Cardiac muscle cell (in vitro differentiated cells and primary cell): ENCODE data around the gene APOL4. TPM values are rescaled to one million over a fixed set of nuclear protein-coding genes. Genes with fewer than 3 reads are reported as not detected.
"Not testable (repeated sequence)": the region's sequence is repeated elsewhere in the genome, so short reads cannot be mapped to it uniquely, and the experiment has no call there.

ENCODE experiments used
- DNase-seq, 2 donors: peaks; one replicate each; pipeline versions ENCODE4 v3.0.0 to v3.0.0-alpha.2; 2010 to 2017; ENCODE audit warnings: low read depth in 1 of 2, low spot score in 1 of 2
- H3K27ac ChIP-seq: fragments of 200-600 bp; sonication (generic); 2 replicates; pipeline ENCODE4 v1.5.1; 2016
- H3K27me3 ChIP-seq: fragments of 200-600 bp; sonication (generic); 2 replicates; pipeline ENCODE4 v1.6.0; 2016; ENCODE audit warnings: control low read depth
- H3K36me3 ChIP-seq: fragments of 200-600 bp; sonication (generic); 2 replicates; pipeline ENCODE4 v1.5.1; 2016; ENCODE audit warnings: control low read depth
- H3K4me1 ChIP-seq: fragments of 200-600 bp; sonication (generic); 2 replicates; pipeline ENCODE4 v1.8.1; 2017; ENCODE audit warnings: low read depth, mild to moderate bottlenecking, mixed run types
- H3K4me3 ChIP-seq: fragments of 200-600 bp; sonication (generic); 2 replicates; pipeline ENCODE4 v1.5.1; 2016; ENCODE audit warnings: mild to moderate bottlenecking
- H3K9me3 ChIP-seq: fragments of 200-600 bp; sonication (generic); 2 replicates; pipeline ENCODE4 v1.5.1; 2017; ENCODE audit warnings: low read depth, mild to moderate bottlenecking, control low read depth
- CTCF ChIP-seq: IDR thresholded peaks from 2 replicates; pipeline ENCODE4 v1.5.1; 2012; ENCODE audit warnings: low read depth, mild to moderate bottlenecking, low read length
- polyA plus RNA-seq: library from polyadenylated mRNA; unstranded; fragments of >200 nt; fragmentation: Nextera tagmentation; extraction: Ambion mirVana; gene quantifications from 2 replicates; pipeline ENCODE4 v1.2.1, GENCODE V29; 2016
- total RNA-seq: library from RNA; depleted of rRNA; stranded (reverse); fragments of >200 nt; gene quantifications from 2 replicates; pipeline ENCODE4 v1.2.3, GENCODE V29; 2016

Gene APOL4
- total and polyA plus RNA-seq, 2 experiments from 2014 or later = 0.27 TPM; not detected in 1

DNA sequence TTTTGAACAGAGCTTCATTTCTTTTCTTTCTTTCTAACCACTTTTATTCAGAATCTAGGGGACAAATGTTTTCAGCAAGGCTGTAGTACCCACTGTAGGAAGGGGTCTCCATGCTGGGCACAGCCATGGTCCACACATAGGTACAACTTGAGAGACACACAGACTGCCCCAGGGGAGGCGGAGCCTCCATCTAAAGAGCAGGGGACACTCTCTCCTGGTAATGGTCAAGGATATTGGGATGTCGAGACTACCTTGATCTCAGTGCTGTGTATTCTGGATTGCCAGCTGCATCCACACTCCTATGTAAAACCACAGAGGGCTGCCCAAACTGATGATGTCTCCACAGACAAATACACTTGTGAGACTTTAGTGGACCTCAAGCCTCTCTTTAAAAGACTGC is 38.1 kb downstream of the APOL4 start:
- TF ChIP-seq CTCF = no peak
- Histone ChIP-seq H3K36me3 (no peaks in the 10 kb centered on the region), H3K27ac (no peak overlapping the region), H3K4me3 (no peak overlapping the region), H3K4me1 (no peaks in the 10 kb centered on the region), H3K27me3 (no peaks in the 10 kb centered on the region), H3K9me3 (no peaks in the 10 kb centered on the region)
- no peak for DNase-seq

DNA sequence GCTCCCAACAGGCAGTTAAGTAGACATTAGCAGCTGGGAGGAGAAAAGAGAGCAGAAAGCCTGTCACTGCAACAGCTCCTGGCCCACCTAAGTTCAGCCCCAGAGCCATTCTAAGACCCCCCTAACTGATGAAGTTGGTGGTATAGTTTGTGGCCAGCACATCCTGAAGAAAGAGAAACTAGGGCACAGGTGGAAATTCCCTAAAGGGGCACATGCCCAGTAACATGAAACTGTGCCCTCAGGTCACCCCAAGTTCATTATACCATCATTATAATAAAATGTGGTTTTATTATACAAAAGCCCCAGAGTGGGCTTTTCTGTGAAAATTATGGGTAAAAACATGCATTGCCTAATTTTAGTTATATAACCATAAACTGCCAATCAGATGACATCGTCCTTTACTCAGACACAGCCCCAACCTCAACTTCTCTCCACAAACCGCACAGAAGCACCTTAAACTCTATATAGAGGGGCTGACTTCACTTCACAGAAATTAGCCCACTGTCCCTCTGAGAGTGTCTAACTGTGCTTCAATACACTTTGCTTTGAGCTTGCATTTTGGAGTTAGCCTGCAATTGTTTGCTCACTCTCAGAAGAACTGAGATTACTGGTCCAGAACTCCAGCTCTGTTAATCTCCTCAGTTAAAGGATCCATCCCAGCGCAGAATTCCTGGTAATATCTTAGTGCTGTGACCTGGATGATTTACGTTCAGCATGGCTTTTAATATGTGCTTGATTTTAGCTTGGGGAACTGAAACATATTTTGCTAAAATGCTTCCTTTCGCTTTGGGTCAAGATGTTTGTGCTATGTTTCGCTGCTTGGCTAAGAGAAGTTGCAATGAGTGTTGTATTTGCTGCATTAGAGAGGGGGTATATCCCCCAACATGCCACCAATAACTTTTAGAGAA is 39.2 kb downstream of the APOL4 start:
- no peak overlapping the region for H3K4me3 ChIP-seq
- no peak overlapping the region for H3K27ac ChIP-seq
- H3K36me3 ChIP-seq = no peaks in the 10 kb centered on the region
- no peaks in the 10 kb centered on the region for H3K9me3 ChIP-seq
- H3K4me1 ChIP-seq = no peaks in the 10 kb centered on the region
- no peak for TF ChIP-seq CTCF
- H3K27me3 ChIP-seq = no peaks in the 10 kb centered on the region
- no peak for DNase-seq

DNA sequence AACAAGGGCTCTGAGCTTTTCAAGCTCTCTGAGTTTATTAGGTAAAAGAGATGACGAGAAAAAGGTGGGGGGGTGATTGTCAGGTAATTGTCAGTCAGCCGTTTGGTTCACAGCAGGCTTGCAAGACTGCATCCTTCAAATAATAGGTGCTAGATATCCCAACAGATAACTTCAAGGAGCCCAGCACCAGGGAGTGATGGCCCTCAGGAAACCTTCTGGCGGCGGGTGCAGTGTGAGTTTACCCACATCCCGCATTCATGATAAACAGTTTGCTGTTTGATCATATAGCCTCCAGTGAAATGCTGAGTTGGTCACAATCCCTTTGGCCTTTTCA is 39.8 kb downstream of the APOL4 start:
- not testable (repeated sequence) for H3K27me3 ChIP-seq, H3K4me1 ChIP-seq, DNase-seq, H3K36me3 ChIP-seq, H3K9me3 ChIP-seq, H3K4me3 ChIP-seq, H3K27ac ChIP-seq

GRCh38 chr22:36160499-36160942 is 41.1 kb downstream of the APOL4 start, which contains the start of gene APOL3:
APOL3 (minus strand) TSS chr22:36160755; CDS start chr22:36149055, 11,700 bp downstream.
- Histone ChIP-seq H3K36me3 (no peaks in the 10 kb centered on the region), H3K27me3 (no peaks in the 10 kb centered on the region), H3K4me3 (no peak within 1 kb of the TSS), H3K27ac (no peak within 1 kb of the TSS), H3K4me1 (peaks cover 5% of the 10 kb centered on the region), H3K9me3 (no peaks in the 10 kb centered on the region)
- DNase-seq = peak in 1 of 2 donors; percentile 75
- TF ChIP-seq CTCF = no peak

- TF ChIP-seq CTCF = no peak
- H3K9me3 ChIP-seq = no peaks in the 10 kb centered on the region
- DNase-seq = peak; percentile 35 to 91
- H3K36me3 ChIP-seq = no peaks in the 10 kb centered on the region
- no peak overlapping the region for H3K4me3 ChIP-seq
- H3K27me3 ChIP-seq = no peaks in the 10 kb centered on the region
- H3K4me1 ChIP-seq = peaks cover 5% of the 10 kb centered on the region
- H3K27ac ChIP-seq = no peak overlapping the region
These were observed 44.8 kb downstream of the APOL4 start for GRCh38 chr22:36156515-36157419.
